ENCODE data around the gene MMP27.
"Not testable (repeated sequence)": the region's sequence is repeated elsewhere in the genome, so short reads cannot be mapped to it uniquely, and the experiment has no call there.

The MMP27 gene, protein sequence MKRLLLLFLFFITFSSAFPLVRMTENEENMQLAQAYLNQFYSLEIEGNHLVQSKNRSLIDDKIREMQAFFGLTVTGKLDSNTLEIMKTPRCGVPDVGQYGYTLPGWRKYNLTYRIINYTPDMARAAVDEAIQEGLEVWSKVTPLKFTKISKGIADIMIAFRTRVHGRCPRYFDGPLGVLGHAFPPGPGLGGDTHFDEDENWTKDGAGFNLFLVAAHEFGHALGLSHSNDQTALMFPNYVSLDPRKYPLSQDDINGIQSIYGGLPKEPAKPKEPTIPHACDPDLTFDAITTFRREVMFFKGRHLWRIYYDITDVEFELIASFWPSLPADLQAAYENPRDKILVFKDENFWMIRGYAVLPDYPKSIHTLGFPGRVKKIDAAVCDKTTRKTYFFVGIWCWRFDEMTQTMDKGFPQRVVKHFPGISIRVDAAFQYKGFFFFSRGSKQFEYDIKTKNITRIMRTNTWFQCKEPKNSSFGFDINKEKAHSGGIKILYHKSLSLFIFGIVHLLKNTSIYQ

GRCh38 chr11:102705626-102706025 is at the start of gene MMP27:
TSS of gene MMP27 (minus strand) at chr11:102705769. CDS start at chr11:102705714, 55 bp downstream.
- DNase-seq (ENCODE audit: low read depth), result no peak
- TF ChIP-seq, protein P1, sequence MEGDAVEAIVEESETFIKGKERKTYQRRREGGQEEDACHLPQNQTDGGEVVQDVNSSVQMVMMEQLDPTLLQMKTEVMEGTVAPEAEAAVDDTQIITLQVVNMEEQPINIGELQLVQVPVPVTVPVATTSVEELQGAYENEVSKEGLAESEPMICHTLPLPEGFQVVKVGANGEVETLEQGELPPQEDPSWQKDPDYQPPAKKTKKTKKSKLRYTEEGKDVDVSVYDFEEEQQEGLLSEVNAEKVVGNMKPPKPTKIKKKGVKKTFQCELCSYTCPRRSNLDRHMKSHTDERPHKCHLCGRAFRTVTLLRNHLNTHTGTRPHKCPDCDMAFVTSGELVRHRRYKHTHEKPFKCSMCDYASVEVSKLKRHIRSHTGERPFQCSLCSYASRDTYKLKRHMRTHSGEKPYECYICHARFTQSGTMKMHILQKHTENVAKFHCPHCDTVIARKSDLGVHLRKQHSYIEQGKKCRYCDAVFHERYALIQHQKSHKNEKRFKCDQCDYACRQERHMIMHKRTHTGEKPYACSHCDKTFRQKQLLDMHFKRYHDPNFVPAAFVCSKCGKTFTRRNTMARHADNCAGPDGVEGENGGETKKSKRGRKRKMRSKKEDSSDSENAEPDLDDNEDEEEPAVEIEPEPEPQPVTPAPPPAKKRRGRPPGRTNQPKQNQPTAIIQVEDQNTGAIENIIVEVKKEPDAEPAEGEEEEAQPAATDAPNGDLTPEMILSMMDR (IDR thresholded peaks at IDR 0.05; ENCODE audit: control insufficient read depth, insufficient read depth, low read depth, low read length, missing control alignments), result no peak
- H3K4me3 ChIP-seq (ENCODE audit: control insufficient read depth, low read depth, low read length), result no peak within 1 kb of the TSS

GRCh38 chr11:102753267-102753666 is 47.7 kb upstream of the MMP27 start:
- DNase-seq (ENCODE audit: low read depth), result no peak
- H3K4me3 ChIP-seq (ENCODE audit: control insufficient read depth, low read depth, low read length), result no peak overlapping the region
- TF ChIP-seq, protein P1 (IDR thresholded peaks at IDR 0.05; ENCODE audit: control insufficient read depth, insufficient read depth, low read depth, low read length, missing control alignments), result no peak

GRCh38 chr11:102751673-102752072 is 46.1 kb upstream of the MMP27 start:
- no peak overlapping the region for H3K4me3 ChIP-seq (ENCODE audit: control insufficient read depth, low read depth, low read length)
- no peak for DNase-seq (ENCODE audit: low read depth)
- TF ChIP-seq, protein P1 (IDR thresholded peaks at IDR 0.05; ENCODE audit: control insufficient read depth, insufficient read depth, low read depth, low read length, missing control alignments), result no peak

GRCh38 chr11:102749101-102749722 is 43.6 kb upstream of the MMP27 start:
- no peak overlapping the region for H3K4me3 ChIP-seq (ENCODE audit: control insufficient read depth, low read depth, low read length)
- DNase-seq (ENCODE audit: low read depth), result no peak
- TF ChIP-seq, protein P1 (IDR thresholded peaks at IDR 0.05; ENCODE audit: control insufficient read depth, insufficient read depth, low read depth, low read length, missing control alignments), result no peak

DNA sequence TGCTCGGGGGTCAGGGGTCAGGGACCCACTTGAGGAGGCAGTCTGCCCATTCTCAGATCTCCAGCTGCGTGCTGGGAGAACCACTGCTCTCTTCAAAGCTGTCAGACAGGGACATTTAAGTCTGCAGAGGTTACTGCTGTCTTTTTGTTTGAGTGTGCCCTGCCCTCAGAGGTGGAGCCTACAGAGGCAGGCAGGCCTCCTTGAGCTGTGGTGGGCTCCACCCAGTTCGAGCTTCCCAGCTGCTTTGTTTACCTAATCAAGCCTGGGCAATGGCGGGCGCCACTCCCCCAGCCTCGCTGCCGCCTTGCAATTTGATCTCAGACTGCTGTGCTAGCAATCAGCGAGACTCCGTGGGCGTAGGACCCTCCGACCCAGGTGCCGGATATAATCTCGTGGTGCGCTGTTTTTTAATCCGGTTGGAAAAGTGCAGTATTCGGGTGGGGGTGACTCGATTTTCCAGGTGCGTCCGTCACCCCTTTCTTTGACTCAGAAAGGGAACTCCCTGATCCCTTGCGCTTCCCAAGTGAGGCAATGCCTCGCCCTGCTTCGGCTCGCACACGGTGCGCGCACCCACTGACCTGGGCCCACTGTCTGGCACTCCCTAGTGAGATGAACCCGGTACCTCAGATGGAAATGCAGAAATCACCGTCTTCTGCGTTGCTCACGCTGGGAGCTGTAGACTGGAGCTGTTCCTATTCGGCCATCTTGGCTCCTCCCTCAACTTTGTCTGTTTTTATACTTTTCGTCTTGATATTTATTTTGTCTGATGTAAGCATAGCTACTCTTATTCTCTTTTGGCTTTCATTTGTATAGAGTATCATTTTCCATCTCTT is 41.4 kb upstream of the MMP27 start:
- not testable (repeated sequence) for DNase-seq (ENCODE audit: low read depth); H3K4me3 ChIP-seq (ENCODE audit: control insufficient read depth, low read depth, low read length)

DNA sequence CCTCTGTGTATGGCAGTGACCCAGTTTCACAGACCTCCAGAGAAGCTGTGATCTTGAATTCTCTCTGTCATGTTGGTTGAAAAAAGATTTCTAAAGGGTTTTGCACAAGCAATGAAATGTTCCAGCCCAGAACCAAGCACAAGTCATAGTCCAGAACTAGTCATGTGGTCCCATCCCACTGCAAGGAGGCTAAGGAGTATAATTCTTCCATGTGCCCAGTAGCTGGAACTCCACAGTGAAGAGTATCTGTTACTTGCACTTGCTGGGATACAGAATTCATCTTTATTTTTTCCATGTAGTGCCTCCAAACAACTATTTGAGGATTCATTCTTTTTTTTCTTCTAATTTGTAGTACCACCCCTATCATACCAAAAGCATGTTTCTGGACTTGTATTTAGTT is 29.1 kb upstream of the MMP27 start:
- H3K4me3 ChIP-seq (ENCODE audit: control insufficient read depth, low read depth, low read length), result no peak overlapping the region
- DNase-seq (ENCODE audit: low read depth), result no peak
- TF ChIP-seq, protein P1 (IDR thresholded peaks at IDR 0.05; ENCODE audit: control insufficient read depth, insufficient read depth, low read depth, low read length, missing control alignments), result no peak
